ENCODE results near the gene CASTOR1. TPM values are rescaled to one million over a fixed set of nuclear protein-coding genes. Genes with fewer than 3 reads are reported as not detected.

CASTOR1 gene
- polyA plus RNA-seq, 1 of the 3 experiments (the other 2 are of a cell fraction): 14.4 TPM

DNA sequence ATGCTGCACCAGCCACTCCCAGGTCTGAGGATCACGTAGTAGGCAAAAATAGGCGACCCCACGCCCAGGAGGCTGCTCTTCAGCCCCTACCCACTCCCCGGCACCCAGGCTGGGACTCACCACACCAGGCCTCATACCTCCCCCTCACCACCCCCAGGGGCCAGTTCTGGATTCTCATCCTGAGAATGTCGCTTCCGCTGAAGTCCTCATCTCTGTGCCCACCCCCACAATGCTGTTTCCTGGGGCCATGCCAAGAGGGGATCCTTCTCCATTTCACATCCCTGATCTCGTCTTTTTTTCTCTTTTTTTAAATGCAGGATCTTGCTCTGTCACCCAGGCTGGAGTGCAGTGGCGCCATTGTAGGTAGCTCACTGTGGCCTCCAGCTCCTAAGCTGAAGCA, 21.0 kb downstream of the CASTOR1 start (continued):
- TF ChIP-seq CTCF (IDR thresholded peaks at IDR 0.05) (no peak), REST (IDR thresholded peaks at IDR 0.05; ENCODE audit: low read depth, low read length) (no peak), RFX5 (IDR thresholded peaks at IDR 0.05; ENCODE audit: low read length) (no peak), SMC3 (IDR thresholded peaks at IDR 0.05; ENCODE audit: low read depth, low read length) (no peak), FOSL2 (IDR thresholded peaks at IDR 0.05; ENCODE audit: borderline replicate concordance, low read depth) (no peak), GATA2 (CRISPR knock-in tag; IDR thresholded peaks at IDR 0.05) (no peak), NFIC (IDR thresholded peaks at IDR 0.05; ENCODE audit: borderline replicate concordance) (no peak), TEAD4 (IDR thresholded peaks at IDR 0.05; ENCODE audit: borderline replicate concordance, insufficient read depth) (no peak)

- ChIA-PET POLR2A (no interaction called here), CTCF (interaction anchor here (1.0 to 3.8 kb wide), 4 partner anchors 12 to 20 kb away, joined by 4 to 11 read pairs (median 8); no protein-coding TSS in a partner anchor)
- Histone ChIP-seq H3K4me1 (ENCODE audit: control insufficient read depth in 1 of 2, insufficient read depth in 2 of 2, low read depth in 1 of 2, low read length in 1 of 2) (peaks cover 3 to 5% of the 10 kb centered on the region in 2 experiments; a peak in 2 of 4 replicates), H2AFZ (ENCODE audit: low read depth) (no peak overlapping the region), H3K4me2 (no peak overlapping the region), H3K9me3 (no peaks in the 10 kb centered on the region), H3K36me3 (replicated peaks in 1 of 2; ENCODE audit: control insufficient read depth in 1 of 2, insufficient read depth in 2 of 2, low read length in 1 of 2) (no peaks in the 10 kb centered on the region), H4K20me1 (ENCODE audit: insufficient read depth) (no peaks in the 10 kb centered on the region), H3K9ac (no peak overlapping the region), H3K79me2 (ENCODE audit: insufficient read depth) (no peaks in the 10 kb centered on the region), H3F3A (replicated peaks; ENCODE audit: insufficient read depth) (no peaks in the 10 kb centered on the region), H3K27me3 (ENCODE audit: insufficient read depth) (no peaks in the 10 kb centered on the region), H3K27ac (ENCODE audit: low read depth in 2 of 2, low read length in 1 of 2) (no peak overlapping the region), H3K4me3 (ENCODE audit: low read depth in 2 of 2, low read length in 1 of 2) (no peak overlapping the region), H3K9me2 (no peaks in the 10 kb centered on the region)
- no peak for DNase-seq
- 90% methylated on average over 11 of the region's 14 CpGs for WGBS (ENCODE audit: low lambda C conversion rate)
- TF ChIP-seq TCF12 (IDR thresholded peaks at IDR 0.05) (no peak), ELF1 (IDR thresholded peaks at IDR 0.05) (no peak), RAD21 (IDR thresholded peaks at IDR 0.05; ENCODE audit: low read length) (no peak)
These were observed 21.7 kb downstream of the CASTOR1 start for GRCh38 chr22:30267382-30268302.

All from SK-N-SH (cell line).